CD4-positive, alpha-beta T cell treated with Interleukin-1 beta for 1 hour (primary cell): ENCODE measurements around the gene EFCAB9.

Experiments used
- DNase-seq, 2 donors: peaks; one replicate each; pipeline ENCODE4 v3.0.0-alpha.2; 2020 to 2022

EFCAB9 gene

DNA sequence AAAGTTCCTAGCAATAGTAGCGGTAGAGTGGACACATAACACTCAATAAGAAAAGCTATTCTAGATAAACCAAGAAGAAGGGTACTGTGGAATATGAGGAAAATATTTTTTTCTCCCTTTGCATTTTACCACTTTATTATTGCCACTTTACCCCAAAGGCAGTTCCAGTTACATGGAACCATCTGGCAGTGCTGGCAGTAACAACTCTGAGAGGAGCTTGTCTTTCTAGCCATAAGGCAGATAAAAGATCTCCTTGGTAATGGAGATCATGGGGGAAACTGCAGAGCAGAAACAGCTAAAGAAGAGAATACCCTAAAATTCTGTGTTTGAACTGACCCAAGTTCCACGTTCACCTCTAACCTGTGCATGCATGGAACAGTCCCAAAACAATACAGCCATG, 51.1 kb downstream of the EFCAB9 start:
- no peak for DNase-seq

DNA sequence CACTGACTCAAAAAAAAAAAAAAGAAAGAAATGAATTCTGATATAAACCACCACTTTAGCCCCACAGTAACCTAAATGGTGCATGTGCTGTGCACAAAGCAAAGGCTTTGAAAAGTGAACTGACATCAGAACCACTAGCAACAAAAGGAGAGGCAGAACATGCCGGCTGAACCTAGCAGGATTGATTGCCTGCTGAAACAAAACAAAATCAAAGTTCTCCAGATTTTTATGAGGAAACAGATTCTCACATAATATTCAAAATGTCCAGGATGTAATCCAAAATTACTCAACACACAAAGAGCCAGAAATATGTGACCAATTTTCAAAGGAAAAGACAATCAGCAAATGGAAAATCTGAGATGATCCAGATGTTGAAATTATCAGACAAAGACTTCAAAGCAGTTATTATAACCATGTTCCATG, 51.7 kb downstream of the EFCAB9 start:
- DNase-seq = no peak

DNA sequence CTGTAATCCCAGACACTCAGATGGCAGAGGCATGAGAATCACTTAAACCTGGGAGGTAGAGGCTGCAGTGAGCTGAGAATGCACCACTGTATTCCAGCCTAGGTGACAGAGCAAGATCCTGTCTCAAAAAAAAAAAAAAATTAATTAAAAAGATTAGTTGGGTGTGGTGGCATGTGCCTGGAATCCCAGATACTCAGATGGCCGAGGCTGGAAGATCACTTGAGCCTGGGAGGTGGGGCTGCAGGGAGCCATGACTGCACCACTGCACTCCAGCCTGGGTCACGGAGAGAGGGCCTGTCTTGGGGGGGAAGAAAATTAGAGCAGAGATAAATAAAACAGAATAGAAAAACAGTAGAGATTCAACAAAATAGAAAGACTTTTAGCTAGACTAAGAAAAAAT, 54.7 kb downstream of the EFCAB9 start:
- no peak for DNase-seq

DNA sequence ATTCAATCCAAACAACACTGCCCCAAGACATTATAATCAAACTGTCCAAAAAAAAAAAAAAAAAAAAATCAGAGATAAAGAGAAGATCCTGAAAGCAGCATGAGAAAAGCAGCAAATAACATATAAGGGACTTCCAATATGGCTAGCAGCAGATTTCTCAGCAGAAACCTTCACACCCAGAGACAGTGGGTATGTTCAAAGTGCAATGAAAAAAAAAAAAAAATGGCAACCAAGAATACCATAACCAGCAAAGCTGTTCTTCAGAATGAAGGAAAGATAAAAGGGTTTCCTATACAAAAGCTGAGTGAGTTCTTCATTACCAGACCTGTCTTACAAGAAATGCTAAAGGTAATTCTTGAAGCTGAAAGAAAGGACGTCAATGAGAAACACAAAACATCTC, 57.4 kb downstream of the EFCAB9 start:
- DNase-seq = no peak

DNA sequence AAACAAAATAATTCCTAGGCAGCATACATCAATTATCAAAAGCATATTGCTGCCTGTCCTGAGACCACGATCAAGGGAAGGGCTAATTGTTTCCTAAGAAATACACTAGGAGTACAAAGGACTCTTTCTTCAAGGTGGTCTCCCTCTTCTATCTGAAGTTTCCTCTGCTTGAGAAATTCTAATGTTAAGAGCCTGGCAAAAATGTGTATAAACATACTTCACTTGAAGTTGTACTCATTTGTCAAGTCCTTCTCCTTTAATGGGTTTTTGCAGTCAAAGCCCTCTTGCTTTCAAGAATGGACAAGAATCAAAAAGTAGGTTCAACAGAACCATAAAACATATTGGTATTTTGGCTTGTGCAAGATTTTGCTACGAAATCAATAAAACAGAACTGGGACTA, 58.5 kb downstream of the EFCAB9 start:
- no peak for DNase-seq
